Astrocyte of the hippocampus (primary cell): Measurements from ENCODE around the gene COL4A2.

Experiments
- DNase-seq: peaks from one replicate; pipeline ENCODE4 v3.0.0; 2011; ENCODE audit warnings: low read depth, low spot score

The COL4A2 gene

DNA sequence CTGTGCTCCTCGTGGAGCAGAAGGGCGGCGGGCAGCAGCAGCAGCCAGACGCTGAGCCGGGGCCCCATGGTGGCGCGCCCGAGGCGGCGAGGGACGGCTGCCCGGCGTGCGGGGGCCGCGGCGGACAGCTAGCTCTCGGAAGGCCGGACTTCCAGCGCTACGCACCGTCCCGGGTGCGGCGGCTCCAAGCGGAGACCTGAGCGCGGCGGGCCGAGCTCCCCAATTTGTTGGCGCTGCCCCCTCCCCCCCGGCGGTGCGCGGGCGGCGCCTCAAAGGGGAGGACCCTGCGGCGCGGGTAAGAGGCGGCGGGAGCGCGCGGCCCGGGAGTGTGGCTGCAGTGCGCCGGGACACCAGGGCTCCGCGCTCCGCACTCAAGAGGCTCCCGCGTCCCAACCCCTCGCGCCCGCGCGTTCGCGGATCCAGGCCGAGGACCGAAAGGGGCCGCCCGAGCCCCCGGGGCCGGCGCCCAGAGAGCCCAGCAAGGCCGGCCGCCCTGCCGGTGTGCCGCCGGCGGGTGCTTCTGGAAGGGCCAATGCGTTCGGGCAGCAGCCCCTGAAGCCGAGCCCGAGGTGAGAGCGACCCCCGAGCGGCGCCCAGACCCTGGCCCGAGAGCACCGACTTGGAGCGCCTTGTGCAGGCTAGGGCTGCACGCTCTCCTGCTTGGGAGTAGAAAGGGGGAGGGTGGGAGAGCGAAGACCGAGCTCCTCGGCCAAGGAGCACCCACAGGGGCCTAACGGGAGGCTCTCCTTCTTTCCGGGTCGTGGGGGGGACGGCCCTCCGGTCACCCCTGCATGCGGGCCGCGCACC is at the start of gene COL4A2, which contains the start of gene COL4A1:
TSS of gene COL4A2 (plus strand) at position 325 of the 807 bp plus-strand sequence. CDS start 620 bp downstream, outside the sequence.
TSS of gene COL4A1 (minus strand) at position 198 of the 807 bp plus-strand sequence. CDS start at position 68, 130 bp downstream.
- peak; percentile 95 for DNase-seq

- DNase-seq = peak; percentile 49
These were observed 49.7 kb upstream of the COL4A2 start for GRCh38 chr13:110257408-110257807.

GRCh38 chr13:110258876-110259631 is 48.0 kb upstream of the COL4A2 start:
- DNase-seq = no peak

DNA sequence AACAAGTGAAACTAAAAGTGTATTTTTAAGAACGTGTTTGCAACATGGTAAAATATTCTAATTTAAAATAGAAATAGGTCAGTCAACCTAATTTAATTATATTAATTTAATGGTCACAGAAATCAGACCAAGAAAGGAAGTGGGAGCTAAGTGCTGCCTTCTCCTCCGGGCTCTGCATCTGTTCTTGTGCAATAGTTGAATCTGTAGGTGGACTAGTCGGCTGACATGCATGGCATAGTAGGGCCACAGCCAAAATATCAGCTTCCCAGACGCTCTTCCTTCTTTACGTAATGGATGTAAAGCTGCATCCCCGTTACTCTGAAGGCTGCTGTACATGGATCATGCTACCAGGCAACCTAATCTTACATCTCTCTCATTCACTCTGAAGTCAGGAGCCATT is 47.4 kb upstream of the COL4A2 start:
- no peak for DNase-seq

DNA sequence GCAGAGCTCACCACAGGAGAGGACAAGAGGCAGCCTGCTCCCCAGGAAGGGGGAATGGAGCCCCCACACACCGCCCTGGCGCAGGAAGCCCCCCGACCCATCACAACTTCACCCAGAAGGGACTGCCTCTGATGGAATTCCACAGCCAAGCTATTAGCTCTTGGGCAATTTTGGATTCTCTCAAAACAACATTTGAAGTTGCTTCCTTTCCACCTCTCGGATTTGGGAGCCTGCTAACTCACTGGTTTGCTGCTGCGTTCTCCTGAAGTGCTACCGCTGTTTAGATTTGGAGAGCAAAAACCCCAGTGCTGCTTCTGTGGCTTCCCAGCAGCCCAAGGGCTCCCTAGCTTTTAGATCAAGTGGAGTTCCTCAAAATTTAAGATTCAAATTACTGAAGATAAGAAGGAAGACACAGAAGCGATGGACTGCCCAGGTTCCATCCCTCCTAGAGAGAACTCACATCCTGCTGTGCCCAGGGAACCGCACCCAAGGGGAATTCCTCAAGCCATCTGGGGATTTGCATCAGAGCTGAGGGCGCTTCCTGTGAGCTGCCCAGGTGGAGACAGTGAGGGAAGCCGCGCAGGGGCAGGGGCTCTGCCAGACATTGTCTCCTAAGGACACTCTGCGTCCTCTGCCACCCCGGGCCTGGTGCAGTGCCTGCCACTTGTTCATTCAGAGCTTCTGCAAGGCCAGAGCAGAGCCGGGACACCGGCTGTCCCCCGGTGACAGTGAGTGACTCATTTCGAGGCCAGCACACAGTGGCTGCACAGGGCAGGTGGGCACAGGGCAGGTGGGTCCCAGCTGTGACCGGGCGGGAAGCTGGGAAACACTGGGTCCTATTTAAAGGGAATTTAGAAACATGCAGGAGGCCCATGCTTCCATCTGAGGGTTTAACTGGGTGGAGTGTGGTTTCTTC is 45.7 kb upstream of the COL4A2 start:
- no peak for DNase-seq

DNA sequence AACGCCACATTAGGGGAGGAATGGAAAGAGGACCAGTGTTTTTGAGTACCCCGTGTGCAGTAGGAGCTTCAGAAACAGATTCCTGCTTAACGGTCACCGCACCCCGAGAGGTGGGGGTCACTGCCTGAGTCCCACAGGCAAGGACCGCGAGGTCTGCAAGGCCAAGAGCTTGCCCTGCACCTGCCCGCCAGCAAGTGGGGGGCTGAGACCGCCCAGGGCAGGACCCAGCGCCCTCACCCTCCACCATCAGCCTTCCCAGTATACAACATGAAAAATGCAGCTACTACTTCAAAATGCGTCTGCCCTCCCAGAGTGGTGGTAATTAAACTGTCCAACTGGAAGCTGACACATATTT is 45.0 kb upstream of the COL4A2 start:
- no peak for DNase-seq

DNA sequence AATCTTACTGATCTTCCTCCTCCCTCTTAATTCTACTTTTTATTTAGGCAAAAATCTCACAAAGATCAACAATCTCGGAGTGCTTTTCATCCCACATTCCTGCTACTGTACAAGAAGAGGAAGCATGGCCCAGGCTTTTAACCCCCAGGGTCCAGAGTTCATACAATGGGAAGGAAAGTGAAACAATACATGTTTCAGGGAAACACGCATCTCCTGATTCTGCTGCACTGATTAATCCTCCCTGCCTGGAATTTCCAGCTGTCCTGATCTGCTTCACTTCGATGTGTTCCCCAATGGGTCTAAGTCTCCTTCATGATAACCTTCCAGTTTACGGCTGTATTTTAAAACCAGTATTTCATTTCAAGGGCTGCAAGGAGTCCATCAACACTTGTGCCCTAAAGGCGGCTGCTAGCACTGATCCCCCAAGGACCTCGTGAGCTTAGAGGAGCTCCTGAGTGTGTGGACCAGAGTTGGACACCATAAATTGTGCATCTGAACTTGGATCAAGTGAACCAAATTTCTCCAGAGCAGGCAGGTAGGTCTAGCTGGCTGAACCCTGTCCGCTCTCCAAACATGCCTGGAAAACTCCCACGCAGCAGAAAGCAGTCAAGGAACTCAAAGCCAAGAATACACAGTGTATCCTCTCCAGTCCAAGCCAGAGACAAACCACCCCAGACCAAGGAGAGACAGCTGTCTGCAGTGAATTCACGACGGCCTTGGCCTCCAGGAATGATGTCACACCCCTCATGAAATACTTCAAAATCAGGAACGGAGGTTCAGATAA is 44.4 kb upstream of the COL4A2 start:
- DNase-seq = no peak

GRCh38 chr13:110263404-110263803 is 43.7 kb upstream of the COL4A2 start:
- no peak for DNase-seq

DNA sequence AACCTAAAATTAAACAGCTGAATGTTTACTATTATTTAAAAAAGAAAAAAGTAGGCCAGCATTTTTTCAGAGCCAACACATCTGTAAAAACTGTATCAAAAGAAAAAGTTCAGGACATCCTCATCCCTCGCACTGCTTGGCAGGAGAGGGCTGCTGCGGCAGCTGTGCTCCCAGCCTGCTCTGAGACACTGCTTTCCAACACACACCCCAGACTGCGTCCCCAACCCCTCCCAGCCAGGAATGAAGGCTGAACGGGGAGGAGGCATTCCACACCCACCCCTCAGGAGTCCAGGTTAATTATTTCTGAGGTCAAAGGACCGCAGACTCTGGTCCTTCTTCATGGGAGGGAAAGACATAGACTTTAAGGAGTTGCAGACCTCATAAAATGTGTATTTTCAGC is 43.2 kb upstream of the COL4A2 start:
- no peak for DNase-seq

DNA sequence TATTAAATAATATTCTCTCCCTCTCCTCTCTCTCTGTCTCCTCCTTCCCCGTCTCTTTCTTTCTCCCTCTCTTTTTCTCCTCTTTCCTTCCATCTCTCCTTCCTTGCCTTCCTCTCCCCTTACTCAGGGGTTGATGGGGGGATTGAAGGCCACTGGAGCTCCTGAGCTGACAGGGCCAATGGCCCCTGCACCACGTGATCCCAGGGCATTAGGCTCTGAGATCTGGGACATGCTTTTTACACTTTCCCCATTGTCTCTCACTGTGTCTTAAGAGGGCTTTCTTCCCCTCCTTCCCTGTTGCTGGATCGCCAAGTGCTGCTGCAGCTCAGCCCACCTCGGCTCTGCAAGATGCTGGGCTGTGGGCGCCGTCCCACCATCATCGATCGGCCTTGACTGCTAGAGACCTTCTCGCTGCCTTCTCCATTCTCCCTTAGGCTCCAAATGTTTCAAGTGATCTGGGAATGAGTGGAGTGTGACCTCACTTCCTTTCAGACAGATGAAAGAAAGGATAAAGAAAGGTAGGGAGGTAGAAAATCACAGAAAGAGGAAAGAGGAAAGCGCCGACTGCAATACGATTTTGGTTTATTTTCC is 42.3 kb upstream of the COL4A2 start:
- no peak for DNase-seq

- no peak for DNase-seq
These were observed 41.8 kb upstream of the COL4A2 start for GRCh38 chr13:110265341-110265681.

GRCh38 chr13:110265682-110266430 is 41.2 kb upstream of the COL4A2 start:
- DNase-seq = peak; percentile 67

DNA sequence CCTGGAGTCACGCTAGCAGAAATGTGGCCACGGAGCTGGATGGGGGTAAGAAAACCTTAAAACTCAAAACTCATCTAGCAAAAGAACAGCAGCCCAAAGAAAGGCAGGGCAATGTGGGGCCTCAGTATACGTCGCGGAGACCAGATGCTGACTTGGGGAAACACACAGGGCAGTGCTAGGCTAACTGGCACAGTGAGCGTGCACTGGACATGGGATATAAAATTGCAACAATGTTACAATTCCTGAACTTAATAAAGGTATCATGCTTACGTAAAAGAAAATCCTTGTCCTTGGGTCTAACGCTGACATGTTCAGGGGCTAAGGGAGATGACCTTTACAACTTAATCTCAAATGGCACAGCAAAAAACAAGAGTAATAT is 40.7 kb upstream of the COL4A2 start:
- no peak for DNase-seq

DNA sequence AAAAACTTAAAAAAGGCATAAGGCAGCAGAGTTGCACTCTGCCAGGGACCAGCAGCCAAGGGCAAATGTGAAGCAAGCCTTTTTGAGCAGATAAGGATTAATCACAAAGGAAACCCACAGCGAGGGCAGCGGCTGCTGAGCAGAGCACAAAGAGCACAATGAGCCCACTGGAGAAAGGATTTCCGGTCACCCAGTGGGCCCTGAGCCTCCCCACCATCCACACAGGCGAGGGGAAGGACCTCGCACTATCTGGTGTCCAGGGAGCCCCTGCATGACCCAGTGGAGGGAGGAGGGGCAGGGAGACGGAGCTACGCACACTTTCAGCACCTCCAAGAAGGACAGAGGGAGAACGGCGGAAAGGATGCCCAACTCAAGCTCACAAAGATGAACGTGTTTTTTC is 40.1 kb upstream of the COL4A2 start:
- DNase-seq = peak; percentile 37

DNA sequence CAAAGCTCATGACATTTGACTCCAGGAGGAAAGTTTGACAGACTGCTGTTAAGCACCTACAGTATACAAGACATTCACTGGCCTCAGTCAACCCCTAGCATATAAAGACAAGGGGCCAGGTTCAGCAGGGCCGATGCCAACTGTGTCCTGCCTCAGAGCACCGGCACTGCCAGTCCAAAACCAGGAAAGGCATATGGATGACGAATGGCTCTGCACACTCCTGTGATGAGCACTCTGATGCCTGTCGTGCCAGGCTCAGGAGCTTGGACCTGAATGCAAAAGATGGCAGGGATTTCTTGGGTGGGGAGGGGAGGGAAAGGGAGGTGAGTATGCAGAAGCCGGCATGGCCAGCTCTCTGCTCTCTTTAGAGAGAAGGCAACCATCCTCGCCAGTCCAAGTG is 39.0 kb upstream of the COL4A2 start:
- DNase-seq = no peak

DNA sequence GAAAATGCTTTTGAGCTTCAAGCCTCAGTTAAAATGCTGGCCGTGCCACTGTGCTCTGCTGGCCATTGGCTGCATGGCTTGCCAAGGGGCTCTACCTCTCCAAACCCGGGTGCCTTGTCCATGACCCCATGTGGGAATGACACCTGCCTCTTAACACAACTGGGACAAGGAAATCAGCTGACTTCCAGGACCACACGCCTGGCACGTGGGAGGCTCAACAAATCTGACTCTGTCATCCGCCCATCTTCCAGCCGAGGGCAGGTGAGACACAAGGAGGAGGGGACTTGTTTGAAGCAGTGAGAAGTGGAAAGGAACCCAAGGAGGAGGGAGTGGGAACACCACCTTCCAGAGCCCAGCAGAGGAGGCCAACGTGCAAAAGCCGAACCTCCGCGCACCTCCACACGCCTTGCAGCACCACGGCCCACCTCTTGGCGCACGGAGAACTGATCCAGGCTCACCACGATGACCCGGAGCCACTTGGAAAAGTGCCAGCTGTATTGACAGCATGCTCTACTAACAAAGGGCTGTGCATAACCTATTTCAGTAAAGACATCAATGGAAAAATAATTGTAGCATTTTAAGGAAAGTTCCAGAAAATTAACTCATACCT is 38.4 kb upstream of the COL4A2 start:
- DNase-seq = no peak

DNA sequence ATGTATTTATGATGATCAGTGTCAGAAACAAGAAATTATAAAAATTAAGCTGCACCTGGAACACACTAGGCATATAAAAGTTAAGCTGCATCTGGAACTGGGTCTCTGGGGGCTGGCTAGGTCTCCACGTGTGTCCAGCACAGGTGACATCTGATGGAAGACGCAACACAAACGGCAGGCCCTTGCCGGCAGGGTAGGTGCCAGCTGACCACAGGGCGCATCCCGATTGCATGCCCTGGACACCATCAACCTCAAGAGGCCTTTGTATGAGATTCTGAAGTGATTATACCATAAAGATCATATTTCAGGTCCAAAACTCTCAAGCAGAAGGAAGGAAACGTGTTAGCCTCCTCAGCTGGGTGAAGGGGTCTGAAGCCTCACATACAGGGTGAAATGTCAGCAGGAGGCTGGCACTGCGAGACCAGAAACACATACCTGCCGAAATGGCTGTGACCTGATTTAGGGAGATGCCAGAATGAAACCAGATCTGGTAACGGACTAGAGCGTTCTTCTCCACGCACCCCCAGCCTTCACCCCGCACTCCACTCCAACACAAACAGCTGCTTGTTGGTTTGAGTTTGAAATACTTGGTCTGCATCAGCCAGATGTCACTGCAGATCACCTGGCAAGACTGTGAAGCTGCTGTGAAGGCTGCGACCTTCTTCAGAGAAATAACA is 37.4 kb upstream of the COL4A2 start:
- DNase-seq = no peak

GRCh38 chr13:110270507-110270906 is 36.6 kb upstream of the COL4A2 start:
- DNase-seq = no peak

DNA sequence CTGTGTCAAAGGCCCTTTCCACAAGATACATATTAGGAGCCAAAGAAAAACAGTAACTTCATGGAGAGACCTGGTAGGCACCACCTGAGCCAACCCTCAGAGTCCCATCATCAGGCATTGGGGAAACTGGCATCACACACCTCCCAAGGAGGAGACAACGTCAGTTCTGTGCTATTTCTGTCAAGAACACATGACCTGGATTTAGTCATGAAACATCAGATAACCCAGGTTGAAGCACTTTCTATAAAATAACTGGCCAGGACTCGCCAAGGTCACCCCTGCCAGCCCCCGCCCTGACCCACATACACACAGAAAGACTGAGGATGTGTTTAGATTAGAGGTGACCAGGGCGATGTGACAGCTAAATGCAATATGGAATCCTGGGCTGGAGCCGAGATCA is 35.8 kb upstream of the COL4A2 start:
- DNase-seq = no peak
